ENCODE results near the gene WDR5.

Gene WDR5

GRCh38 chr9:134208981-134209725 is 73.3 kb downstream of the WDR5 start:
- no peak for DNase-seq (ENCODE audit: low read depth)
